ENCODE results near the gene ZFAND2B. TPM values are rescaled to one million over a fixed set of nuclear protein-coding genes. Genes with fewer than 3 reads are reported as not detected.

The ZFAND2B gene
- total RNA-seq, 1 experiment from 2014 or later: 47.5 TPM

- Histone ChIP-seq H3K9me3 (ENCODE audit: low read length) (no peaks in the 10 kb centered on the region), H3K4me1 (ENCODE audit: insufficient read depth, low read length) (peaks cover 11% of the 10 kb centered on the region), H3K4me2 (ENCODE audit: low read length) (no peak overlapping the region), H2AFZ (ENCODE audit: low read length) (no peak overlapping the region), H3F3A (ENCODE audit: low read length, unreplicated experiment) (no peaks in the 10 kb centered on the region), H3K27me3 (ENCODE audit: low read length) (no peaks in the 10 kb centered on the region), H3K79me2 (ENCODE audit: low read length) (peaks cover 26% of the 10 kb centered on the region), H3K9me2 (replicated peaks; ENCODE audit: low read length) (no peaks in the 10 kb centered on the region), H3K9ac (ENCODE audit: low read length) (no peak overlapping the region), H3K36me3 (ENCODE audit: low read depth, low read length) (peaks cover 16% of the 10 kb centered on the region; the same call in 1 of the 2 replicates), H4K20me1 (ENCODE audit: low read length) (peaks cover 4% of the 10 kb centered on the region; the same call in 1 of the 2 replicates), H3K4me3 (ENCODE audit: low read length) (no peak overlapping the region), H3K27ac (ENCODE audit: low read length) (no peak overlapping the region)
- BruUV-seq (replicated peaks): no TSS peak
- intact Hi-C loops (cut with micrococcal nuclease): no loop called here
- POLR2A ChIA-PET (ENCODE audit: unreplicated experiment): no interaction called here
- ATAC-seq: no peak
- DNase-seq: no peak
- CTCF ChIA-PET: no interaction called here
- no peak for TF ChIP-seq EZH2phosphoT487 (IDR thresholded peaks at IDR 0.05; ENCODE audit: borderline replicate concordance, low read length)
Measured at GRCh38 chr2:219182331-219183150, 24.0 kb upstream of the ZFAND2B start.

DNA sequence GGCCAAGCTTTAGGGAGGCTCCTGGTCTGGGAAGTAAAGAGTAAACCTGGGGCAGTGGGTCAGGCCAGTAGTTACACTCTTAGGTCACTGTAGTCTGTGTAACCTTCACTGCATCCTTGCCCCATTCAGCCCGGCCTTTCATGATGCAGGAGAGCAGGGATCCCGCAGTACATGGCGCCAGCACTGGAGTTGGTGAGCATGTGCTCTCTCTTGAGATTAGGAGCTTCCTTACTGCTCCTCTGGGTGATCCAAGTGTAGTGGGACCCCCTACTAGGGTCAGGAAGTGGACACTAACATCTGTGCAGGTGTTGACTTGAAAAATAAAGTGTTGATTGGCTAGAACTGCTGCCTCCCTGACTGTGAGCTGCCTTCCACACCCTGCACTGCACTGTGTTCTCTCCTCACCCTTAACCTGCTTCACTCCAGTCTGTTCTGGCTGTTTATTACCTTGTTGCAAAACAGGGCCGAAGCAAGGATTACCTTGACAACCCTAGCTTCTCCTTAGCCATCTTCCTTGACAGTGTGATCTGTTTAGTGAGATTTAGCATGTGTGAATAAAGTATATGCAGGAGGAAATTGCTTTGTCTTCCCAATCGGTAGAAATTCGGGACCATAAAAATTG, 23.3 kb upstream of the ZFAND2B start:
- Histone ChIP-seq H3K9me2 (replicated peaks; ENCODE audit: low read length) (no peaks in the 10 kb centered on the region), H3K36me3 (ENCODE audit: low read depth, low read length) (peaks cover 16% of the 10 kb centered on the region; the same call in 1 of the 2 replicates), H3K4me3 (ENCODE audit: low read length) (no peak overlapping the region), H3K9me3 (ENCODE audit: low read length) (no peaks in the 10 kb centered on the region), H3K27me3 (ENCODE audit: low read length) (no peaks in the 10 kb centered on the region), H3K79me2 (ENCODE audit: low read length) (peaks cover 26% of the 10 kb centered on the region), H4K20me1 (ENCODE audit: low read length) (peaks cover 4% of the 10 kb centered on the region; the same call in 1 of the 2 replicates), H3K27ac (ENCODE audit: low read length) (no peak overlapping the region), H3F3A (ENCODE audit: low read length, unreplicated experiment) (no peaks in the 10 kb centered on the region), H2AFZ (ENCODE audit: low read length) (no peak overlapping the region), H3K9ac (ENCODE audit: low read length) (no peak overlapping the region), H3K4me1 (ENCODE audit: insufficient read depth, low read length) (peaks cover 10% of the 10 kb centered on the region), H3K4me2 (ENCODE audit: low read length) (no peak overlapping the region)
- DNase-seq (no peak), ATAC-seq (no peak)
- ChIA-PET CTCF (no interaction called here), POLR2A (ENCODE audit: unreplicated experiment) (no interaction called here)
- TF ChIP-seq EZH2phosphoT487 (IDR thresholded peaks at IDR 0.05; ENCODE audit: borderline replicate concordance, low read length) (no peak), EZH2 (IDR thresholded peaks at IDR 0.05; ENCODE audit: low read length, unreplicated experiment) (no peak)
- TF ChIP-seq, protein P1, sequence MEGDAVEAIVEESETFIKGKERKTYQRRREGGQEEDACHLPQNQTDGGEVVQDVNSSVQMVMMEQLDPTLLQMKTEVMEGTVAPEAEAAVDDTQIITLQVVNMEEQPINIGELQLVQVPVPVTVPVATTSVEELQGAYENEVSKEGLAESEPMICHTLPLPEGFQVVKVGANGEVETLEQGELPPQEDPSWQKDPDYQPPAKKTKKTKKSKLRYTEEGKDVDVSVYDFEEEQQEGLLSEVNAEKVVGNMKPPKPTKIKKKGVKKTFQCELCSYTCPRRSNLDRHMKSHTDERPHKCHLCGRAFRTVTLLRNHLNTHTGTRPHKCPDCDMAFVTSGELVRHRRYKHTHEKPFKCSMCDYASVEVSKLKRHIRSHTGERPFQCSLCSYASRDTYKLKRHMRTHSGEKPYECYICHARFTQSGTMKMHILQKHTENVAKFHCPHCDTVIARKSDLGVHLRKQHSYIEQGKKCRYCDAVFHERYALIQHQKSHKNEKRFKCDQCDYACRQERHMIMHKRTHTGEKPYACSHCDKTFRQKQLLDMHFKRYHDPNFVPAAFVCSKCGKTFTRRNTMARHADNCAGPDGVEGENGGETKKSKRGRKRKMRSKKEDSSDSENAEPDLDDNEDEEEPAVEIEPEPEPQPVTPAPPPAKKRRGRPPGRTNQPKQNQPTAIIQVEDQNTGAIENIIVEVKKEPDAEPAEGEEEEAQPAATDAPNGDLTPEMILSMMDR (conservative IDR thresholded peaks at IDR 0.05; ENCODE audit: low read depth, low read length): no peak
- no TSS peak for BruUV-seq (replicated peaks)
- intact Hi-C loops (cut with micrococcal nuclease): no loop called here

DNA sequence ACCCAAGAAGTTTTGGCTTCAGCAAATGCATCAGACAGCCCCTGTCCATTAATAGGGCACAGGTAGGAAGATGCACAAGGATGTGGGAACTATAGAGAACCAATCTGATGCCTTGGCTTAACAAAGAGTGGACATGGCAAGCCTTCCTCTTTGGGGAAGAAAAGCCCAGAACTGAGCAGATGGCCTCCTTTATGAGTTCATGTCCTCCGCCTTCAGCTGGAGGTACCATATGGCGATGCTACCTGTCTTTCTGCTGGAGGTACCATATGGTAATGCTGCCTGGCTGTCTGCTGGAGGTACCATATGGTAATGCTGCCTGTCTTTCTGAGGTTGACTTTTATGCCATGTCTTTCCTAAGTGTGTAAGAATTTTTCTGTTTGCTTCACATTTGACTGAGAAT, 22.5 kb upstream of the ZFAND2B start:
- POLR2A ChIA-PET (ENCODE audit: unreplicated experiment): no interaction called here
- ATAC-seq (no peak), DNase-seq (no peak)
- no peak overlapping the region for H3K4me2 ChIP-seq (ENCODE audit: low read length)
- H3K79me2 ChIP-seq (ENCODE audit: low read length): peaks cover 18% of the 10 kb centered on the region
- H3F3A ChIP-seq (ENCODE audit: low read length, unreplicated experiment): no peaks in the 10 kb centered on the region
- TF ChIP-seq EZH2 (IDR thresholded peaks at IDR 0.05; ENCODE audit: low read length, unreplicated experiment): no peak
- TF ChIP-seq, protein P1 (conservative IDR thresholded peaks at IDR 0.05; ENCODE audit: low read depth, low read length): no peak
- no peak for TF ChIP-seq EZH2phosphoT487 (IDR thresholded peaks at IDR 0.05; ENCODE audit: borderline replicate concordance, low read length)
- H3K27me3 ChIP-seq (ENCODE audit: low read length): no peaks in the 10 kb centered on the region
- H3K4me1 ChIP-seq (ENCODE audit: insufficient read depth, low read length): peaks cover 6% of the 10 kb centered on the region
- H3K4me3 ChIP-seq (ENCODE audit: low read length): no peak overlapping the region
- H4K20me1 ChIP-seq (ENCODE audit: low read length): peaks cover 4% of the 10 kb centered on the region; the same call in 1 of the 2 replicates
- no peak overlapping the region for H2AFZ ChIP-seq (ENCODE audit: low read length)
- intact Hi-C loops (cut with micrococcal nuclease): no loop called here
- no peaks in the 10 kb centered on the region for H3K9me3 ChIP-seq (ENCODE audit: low read length)
- H3K9ac ChIP-seq (ENCODE audit: low read length): no peak overlapping the region
- peaks cover 16% of the 10 kb centered on the region; the same call in 1 of the 2 replicates for H3K36me3 ChIP-seq (ENCODE audit: low read depth, low read length)
- no peak overlapping the region for H3K27ac ChIP-seq (ENCODE audit: low read length)
- no peaks in the 10 kb centered on the region for H3K9me2 ChIP-seq (replicated peaks; ENCODE audit: low read length)
- CTCF ChIA-PET: no interaction called here
- BruUV-seq (replicated peaks): no TSS peak
